HG02943 (cell line): Measurements from ENCODE around the gene PCNX2.

Source experiments
- ATAC-seq: cut with Tn5 transposase; IDR thresholded peaks from one replicate; pipeline ENCODE4 v1.9.1; 2021; ENCODE audit warnings: mild to moderate bottlenecking, low read depth, moderate library complexity; ENCODE audit not compliant: unreplicated experiment

PCNX2 gene

DNA sequence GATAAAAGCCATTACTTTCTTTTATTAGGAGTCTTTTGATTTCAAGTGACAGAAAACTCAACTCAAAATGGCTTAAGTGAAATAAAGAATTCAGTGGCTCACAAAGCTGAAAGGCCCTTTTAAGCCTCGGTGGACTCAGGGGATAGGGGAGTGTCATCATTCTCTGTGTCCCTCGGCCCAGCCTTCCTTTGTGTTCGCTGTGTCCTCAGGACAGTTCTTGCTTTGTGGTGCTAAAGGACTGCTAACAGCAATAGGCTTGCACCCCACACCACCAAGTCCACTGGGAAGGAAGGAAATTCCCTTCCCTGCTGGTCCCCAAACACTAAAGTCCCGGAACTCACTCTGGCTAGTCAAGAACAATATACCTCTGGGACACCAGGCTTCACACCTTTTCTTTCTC lies 216.0 kb downstream of the PCNX2 start:
- ATAC-seq: no peak

GRCh38 chr1:233078396-233078795 lies 217.1 kb downstream of the PCNX2 start:
- no peak for ATAC-seq

- ATAC-seq: no peak
Observed at GRCh38 chr1:233075915-233076295, 219.6 kb downstream of the PCNX2 start.

GRCh38 chr1:233066087-233066486 lies 229.4 kb downstream of the PCNX2 start:
- no peak for ATAC-seq

GRCh38 chr1:233065685-233066084 lies 229.8 kb downstream of the PCNX2 start:
- ATAC-seq: no peak

- no peak for ATAC-seq
Observed at GRCh38 chr1:233064988-233065387, 230.5 kb downstream of the PCNX2 start.

DNA sequence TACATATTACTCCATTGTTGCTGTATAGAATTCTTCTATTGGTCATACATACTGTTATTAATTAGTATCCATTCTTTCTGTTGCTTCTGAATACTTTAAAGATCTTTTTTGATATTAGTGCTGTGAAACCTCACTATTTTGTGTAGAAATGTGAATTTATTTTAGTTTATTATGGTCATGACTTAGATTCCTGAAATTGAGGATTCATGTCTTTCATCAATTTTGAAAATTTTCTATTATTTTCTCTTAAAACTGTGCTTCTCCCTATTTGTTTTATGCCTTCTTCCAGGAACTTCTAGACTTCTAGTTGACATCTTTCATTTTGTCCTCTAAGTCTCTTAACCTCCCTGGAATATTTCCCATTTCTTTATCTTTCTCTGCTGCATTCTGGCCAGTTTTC lies 232.1 kb downstream of the PCNX2 start:
- ATAC-seq: no peak

GRCh38 chr1:233061265-233061664 lies 234.3 kb downstream of the PCNX2 start:
- no peak for ATAC-seq

- ATAC-seq: no peak
Observed at GRCh38 chr1:233060461-233060994, 235.0 kb downstream of the PCNX2 start.

DNA sequence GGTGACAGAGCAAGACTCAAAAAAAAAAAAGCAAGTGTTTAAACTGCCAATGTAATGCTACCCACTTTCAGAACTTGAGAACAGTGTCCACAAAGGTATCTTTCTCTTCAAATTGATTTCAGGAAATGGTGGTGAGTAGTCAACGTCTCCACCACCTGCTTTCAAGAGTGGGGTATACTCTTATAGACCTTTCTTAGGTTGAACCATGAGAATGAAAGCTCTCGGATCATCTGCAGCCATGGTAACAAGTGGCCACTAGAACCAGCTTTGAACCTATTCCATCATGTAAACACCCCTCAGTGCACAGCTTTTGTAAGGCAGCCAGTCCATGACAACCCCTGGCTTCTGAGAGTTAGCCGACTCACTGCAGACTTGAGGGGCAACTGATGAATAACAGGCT lies 237.7 kb downstream of the PCNX2 start:
- ATAC-seq: no peak

GRCh38 chr1:233055879-233056641 lies 239.5 kb downstream of the PCNX2 start:
- ATAC-seq: no peak

DNA sequence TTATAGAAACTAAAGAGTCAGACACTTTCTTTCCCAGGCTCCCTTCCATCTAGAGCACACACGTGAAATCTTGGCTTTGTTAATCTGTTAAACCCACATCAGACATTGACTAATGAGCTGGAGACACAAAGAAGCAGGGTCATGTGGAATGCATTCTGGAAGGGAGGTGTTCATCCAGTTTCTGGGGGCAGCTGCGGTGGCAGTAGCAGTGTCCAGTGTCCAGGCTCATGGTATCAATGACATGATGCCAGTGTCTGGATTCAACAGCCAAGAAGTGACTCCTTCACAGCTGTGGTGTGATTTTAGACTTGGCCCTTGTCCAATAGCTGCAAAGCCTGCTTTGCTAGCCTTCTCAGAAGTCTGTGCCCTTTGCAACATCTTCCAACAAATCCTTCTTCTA lies 249.9 kb downstream of the PCNX2 start:
- ATAC-seq: no peak

DNA sequence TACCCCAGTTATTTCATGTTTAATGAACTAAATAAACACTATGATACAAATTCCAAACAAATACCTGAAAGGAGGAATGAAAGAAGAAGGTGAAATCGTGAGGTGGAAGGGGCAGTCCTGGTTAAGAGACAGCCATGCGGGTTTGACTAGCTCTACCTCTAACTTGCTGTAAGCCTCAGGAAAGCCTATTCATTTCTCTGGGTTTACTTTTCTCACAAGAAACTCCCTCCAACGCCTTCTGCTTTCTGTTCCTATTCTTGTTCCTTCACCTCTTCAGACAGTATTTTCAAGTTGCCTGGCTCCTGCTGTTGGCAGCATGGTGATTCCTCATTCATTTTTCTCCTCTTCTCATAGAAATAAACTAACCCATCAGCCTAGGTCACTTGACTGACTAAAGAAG lies 252.7 kb downstream of the PCNX2 start:
- ATAC-seq: no peak

- no peak for ATAC-seq
Observed at GRCh38 chr1:233040494-233040893, 255.0 kb downstream of the PCNX2 start.

- ATAC-seq: no peak
Observed at GRCh38 chr1:233038581-233038980, 256.9 kb downstream of the PCNX2 start.

DNA sequence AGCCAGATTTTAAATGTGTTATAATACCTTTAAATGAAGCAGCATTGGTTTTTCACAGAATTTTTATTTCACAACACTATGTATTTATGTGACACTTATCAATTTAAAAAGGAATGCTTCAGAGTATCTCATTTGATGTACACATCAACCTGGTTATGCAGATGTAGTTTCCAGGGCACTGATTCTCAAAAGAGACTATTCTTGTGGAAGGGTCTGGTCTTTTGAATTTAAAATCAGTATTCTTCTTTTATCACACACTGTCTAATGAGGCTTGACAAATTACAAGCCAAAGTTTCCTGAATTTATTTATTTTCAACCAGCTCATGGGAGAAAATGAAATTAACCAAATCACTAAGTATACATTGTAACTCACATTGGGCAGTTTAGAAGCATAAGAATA lies 257.7 kb downstream of the PCNX2 start:
- no peak for ATAC-seq

DNA sequence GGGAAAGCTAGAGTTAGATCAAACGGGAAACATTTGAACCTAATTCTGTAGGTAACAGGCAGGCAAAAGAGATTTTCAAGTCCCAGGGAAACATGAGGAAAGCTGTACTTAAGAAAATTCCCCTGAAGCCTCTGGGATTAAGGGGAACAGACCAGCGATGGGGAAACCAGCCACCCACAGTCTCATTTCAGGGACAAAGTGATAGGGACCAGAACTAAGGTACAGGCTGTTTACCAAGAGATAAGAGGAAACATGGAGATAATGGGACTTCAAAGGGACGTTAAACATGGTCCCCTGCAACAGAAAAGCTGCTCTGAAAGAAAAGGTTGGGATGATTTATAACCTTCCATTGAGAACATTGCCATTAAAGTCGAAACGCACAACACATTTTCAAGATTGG lies 260.7 kb downstream of the PCNX2 start:
- ATAC-seq: no peak

GRCh38 chr1:233033361-233033760 lies 262.2 kb downstream of the PCNX2 start:
- no peak for ATAC-seq

- no peak for ATAC-seq
Observed at GRCh38 chr1:233032916-233033315, 262.6 kb downstream of the PCNX2 start.

DNA sequence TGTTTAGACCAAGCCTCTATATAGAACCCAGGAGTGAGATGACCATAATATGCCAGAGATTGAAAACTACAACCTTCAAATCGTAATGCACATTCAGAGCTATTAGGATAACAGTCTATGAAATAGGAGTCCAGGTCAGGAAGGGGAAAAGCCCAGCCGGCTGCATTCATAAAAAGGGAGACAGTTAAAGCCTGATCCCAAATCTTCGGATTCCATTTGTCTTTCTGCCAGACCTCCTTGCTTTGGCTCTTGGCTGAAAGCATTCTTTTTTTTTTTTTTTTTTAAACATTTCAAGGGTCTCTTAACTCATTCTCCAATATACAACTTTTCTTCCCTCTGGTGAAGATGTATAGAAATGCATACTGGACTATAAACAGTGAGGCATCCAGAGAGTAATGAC lies 264.0 kb downstream of the PCNX2 start:
- ATAC-seq: no peak

- ATAC-seq: no peak
Observed at GRCh38 chr1:233027046-233027445, 268.5 kb downstream of the PCNX2 start.

DNA sequence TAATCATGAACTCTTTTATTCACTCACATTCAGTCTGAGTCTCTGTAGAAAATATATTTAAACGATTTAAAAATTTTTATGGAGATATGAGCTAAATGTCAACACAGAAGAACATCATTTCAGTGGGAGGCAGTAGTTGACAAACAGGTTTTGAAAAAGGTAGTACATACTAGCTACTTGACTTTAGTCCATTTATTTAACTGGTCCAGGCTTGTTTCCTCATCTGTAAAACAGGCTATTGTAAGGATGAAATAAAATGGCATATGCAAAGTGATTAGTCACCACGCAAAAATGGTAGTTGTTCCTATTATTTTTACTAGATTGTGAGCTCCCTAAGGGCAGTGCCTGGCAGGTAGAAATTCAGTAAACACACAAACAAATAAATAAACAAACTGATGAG lies 270.0 kb downstream of the PCNX2 start:
- ATAC-seq: no peak

DNA sequence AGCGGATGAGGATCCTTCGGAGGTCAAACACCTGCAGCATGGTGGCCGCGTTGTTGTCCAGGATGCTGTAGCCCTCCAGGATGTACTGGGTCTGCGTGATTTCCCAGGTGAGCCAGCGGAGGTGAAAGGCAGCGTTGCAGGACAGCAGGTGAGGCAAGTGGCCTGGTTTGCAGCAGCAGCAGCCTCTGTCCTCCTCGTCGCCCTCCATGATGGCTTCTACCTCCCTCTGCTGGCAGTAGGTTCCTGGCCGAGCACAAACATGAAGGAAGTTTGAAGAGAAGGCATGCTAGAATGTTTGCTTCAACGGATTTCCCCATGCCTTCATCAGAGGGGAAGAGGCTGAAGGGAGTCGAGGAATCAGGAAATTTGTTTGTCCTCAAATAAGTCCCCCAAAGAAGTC lies 270.4 kb downstream of the PCNX2 start:
- no peak for ATAC-seq
